WTC11 (cell line): ENCODE data around the gene ANKLE2.

Source experiments
- ELF4 ChIP-seq: sonication (generic); formaldehyde crosslinking; IDR thresholded peaks from 2 replicates; pipeline ENCODE4 v1.8.1; 2022; ENCODE audit warnings: low read depth, mild to moderate bottlenecking, moderate library complexity, missing genetic modification reagents
- ZNF232 ChIP-seq: sonication (generic); formaldehyde crosslinking; IDR thresholded peaks from 2 replicates; pipeline ENCODE4 v1.8.0; 2022; ENCODE audit warnings: mild to moderate bottlenecking, missing genetic modification reagents
- ZNF317 ChIP-seq: sonication (generic); formaldehyde crosslinking; IDR thresholded peaks from 2 replicates; pipeline ENCODE4 v1.8.1; 2023; ENCODE audit warnings: low read depth, mild to moderate bottlenecking, moderate library complexity, missing genetic modification reagents, borderline replicate concordance
- TF ChIP-seq, protein P1 (sequence below): fragments of 200-600 bp; IDR thresholded peaks from 2 replicates; pipeline ENCODE4 v1.8.0; 2022; ENCODE audit warnings: antibody characterized with exemption

DNA sequence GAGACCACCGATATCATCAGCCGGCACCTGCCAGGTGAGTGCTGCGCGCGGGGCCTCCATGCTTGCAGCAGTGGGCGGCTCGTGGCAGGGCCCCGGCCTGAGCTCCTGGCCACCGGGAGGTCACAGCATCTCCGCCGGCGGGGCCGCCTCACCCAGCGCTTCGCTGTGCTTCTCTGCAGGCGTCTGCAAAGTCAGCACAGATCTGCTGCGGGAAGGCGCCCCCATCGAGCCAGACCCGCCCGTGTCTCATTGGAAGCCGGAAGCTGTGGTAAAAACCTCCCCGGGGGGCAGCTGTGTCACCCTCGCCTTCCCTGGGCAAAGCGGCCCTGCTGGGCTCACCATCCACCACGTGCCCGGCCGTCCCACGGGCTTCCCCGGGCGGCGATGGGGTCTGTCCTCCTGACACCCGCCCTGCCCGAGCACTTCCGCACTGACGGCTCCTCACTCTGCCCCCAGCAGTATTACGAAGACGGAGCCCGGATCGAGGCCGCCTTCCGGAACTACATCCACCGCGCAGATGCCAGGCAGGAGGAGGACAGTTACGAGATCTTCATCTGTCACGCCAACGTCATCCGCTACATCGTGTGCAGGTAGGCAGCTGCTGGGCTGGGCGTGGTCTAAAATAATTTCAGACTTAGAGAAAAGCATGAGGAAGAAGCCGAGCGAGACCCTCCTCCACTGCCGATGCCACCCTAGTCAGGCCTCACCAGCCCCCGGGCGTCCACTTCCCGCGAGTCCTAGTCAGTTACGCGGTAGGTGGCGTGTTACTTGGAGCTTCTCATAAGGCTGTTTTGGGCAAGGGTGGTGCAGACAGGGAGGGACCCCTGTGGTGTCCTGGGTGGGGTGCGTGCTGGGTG, 43.9 kb downstream of the ANKLE2 start:
- TF ChIP-seq ZNF317 (CRISPR knock-in tag) (no peak), ELF4 (CRISPR knock-in tag) (no peak), ZNF232 (CRISPR knock-in tag) (no peak)
- TF ChIP-seq, protein P1, sequence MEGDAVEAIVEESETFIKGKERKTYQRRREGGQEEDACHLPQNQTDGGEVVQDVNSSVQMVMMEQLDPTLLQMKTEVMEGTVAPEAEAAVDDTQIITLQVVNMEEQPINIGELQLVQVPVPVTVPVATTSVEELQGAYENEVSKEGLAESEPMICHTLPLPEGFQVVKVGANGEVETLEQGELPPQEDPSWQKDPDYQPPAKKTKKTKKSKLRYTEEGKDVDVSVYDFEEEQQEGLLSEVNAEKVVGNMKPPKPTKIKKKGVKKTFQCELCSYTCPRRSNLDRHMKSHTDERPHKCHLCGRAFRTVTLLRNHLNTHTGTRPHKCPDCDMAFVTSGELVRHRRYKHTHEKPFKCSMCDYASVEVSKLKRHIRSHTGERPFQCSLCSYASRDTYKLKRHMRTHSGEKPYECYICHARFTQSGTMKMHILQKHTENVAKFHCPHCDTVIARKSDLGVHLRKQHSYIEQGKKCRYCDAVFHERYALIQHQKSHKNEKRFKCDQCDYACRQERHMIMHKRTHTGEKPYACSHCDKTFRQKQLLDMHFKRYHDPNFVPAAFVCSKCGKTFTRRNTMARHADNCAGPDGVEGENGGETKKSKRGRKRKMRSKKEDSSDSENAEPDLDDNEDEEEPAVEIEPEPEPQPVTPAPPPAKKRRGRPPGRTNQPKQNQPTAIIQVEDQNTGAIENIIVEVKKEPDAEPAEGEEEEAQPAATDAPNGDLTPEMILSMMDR = no peak
